WTC11 (cell line): Measurements from ENCODE around the gene CRAMP1. TPM values are rescaled to one million over a fixed set of nuclear protein-coding genes. Genes with fewer than 3 reads are reported as not detected.

ENCODE experiments used
- ATAC-seq: fragments of 200-7000 bp; cut with Tn5 transposase; 2 replicates; pipeline ENCODE4 v1.10.0; 2021; ENCODE audit warnings: mild to moderate bottlenecking, moderate library complexity
- CTCF ChIA-PET: fragments of 300-600 bp; sonication (Branson Sonifier 250); formaldehyde crosslinking; loops from one replicate; lab custom pipeline; 2021; ENCODE audit warnings: antibody characterized with exemption; lab: Charles Lee
- POLR2A ChIA-PET: fragments of 350-600 bp; sonication (Branson Sonifier 250); formaldehyde crosslinking; loops from one replicate; lab custom pipeline; 2021; ENCODE audit warnings: antibody characterized with exemption; lab: Charles Lee
- DNase-seq: peaks from one replicate; pipeline ENCODE4 v3.0.0; 2021; ENCODE audit warnings: low spot score
- H3K27ac Mint-ChIP-seq: 2 replicates; pipeline ENCODE4 v1.8.0; 2021; ENCODE audit warnings: mixed read lengths
- H3K27me3 Mint-ChIP-seq: 2 replicates; pipeline ENCODE4 v1.8.0; 2021; ENCODE audit warnings: low read depth, mild to moderate bottlenecking, moderate library complexity, mixed read lengths
- H3K36me3 Mint-ChIP-seq: 2 replicates; pipeline ENCODE4 v1.8.0; 2021; ENCODE audit warnings: mixed read lengths
- H3K4me1 Mint-ChIP-seq: 2 replicates; pipeline ENCODE4 v1.8.0; 2022; ENCODE audit warnings: mixed read lengths
- H3K4me3 Mint-ChIP-seq: 2 replicates; pipeline ENCODE4 v1.8.0; 2021; ENCODE audit warnings: mild to moderate bottlenecking, moderate library complexity, mixed read lengths
- H3K9me3 Mint-ChIP-seq: 2 replicates; pipeline ENCODE4 v1.8.0; 2021; ENCODE audit warnings: mixed read lengths
- CBFB ChIP-seq: sonication (generic); formaldehyde crosslinking; IDR thresholded peaks from 2 replicates; pipeline ENCODE4 v1.8.1; 2022; ENCODE audit warnings: mild to moderate bottlenecking, low read depth, missing genetic modification reagents
- ELF4 ChIP-seq: sonication (generic); formaldehyde crosslinking; IDR thresholded peaks from 2 replicates; pipeline ENCODE4 v1.8.1; 2022; ENCODE audit warnings: low read depth, mild to moderate bottlenecking, moderate library complexity, missing genetic modification reagents
- GRHL2 ChIP-seq: fragments of 250-450 bp; sonication (Bioruptor Pico); IDR thresholded peaks from 2 replicates; pipeline ENCODE4 v1.8.0; 2022; ENCODE audit warnings: mild to moderate bottlenecking, moderate library complexity; ENCODE audit not compliant: insufficient replicate concordance, severe bottlenecking
- IRF2 ChIP-seq: sonication (generic); formaldehyde crosslinking; IDR thresholded peaks from 2 replicates; pipeline ENCODE4 v1.8.0; 2022; ENCODE audit warnings: low read depth, missing genetic modification reagents, borderline replicate concordance
- JUN ChIP-seq: sonication (generic); formaldehyde crosslinking; IDR thresholded peaks from 2 replicates; pipeline ENCODE4 v1.8.0; 2023; ENCODE audit warnings: mild to moderate bottlenecking, missing genetic modification reagents
- MYBL2 ChIP-seq: sonication (generic); formaldehyde crosslinking; IDR thresholded peaks from 2 replicates; pipeline ENCODE4 v1.8.1; 2023; ENCODE audit warnings: mild to moderate bottlenecking, moderate library complexity, missing genetic modification reagents
- TP53 ChIP-seq: sonication (generic); formaldehyde crosslinking; IDR thresholded peaks from 2 replicates; pipeline ENCODE4 v1.8.1; 2023; ENCODE audit warnings: mild to moderate bottlenecking, missing genetic modification reagents
- ZNF317 ChIP-seq: sonication (generic); formaldehyde crosslinking; IDR thresholded peaks from 2 replicates; pipeline ENCODE4 v1.8.1; 2023; ENCODE audit warnings: low read depth, mild to moderate bottlenecking, moderate library complexity, missing genetic modification reagents, borderline replicate concordance
- ZNF423 ChIP-seq: fragments of 250-450 bp; sonication (Bioruptor Pico); IDR thresholded peaks from 2 replicates; pipeline ENCODE4 v2.1.2; 2022; ENCODE audit warnings: mild to moderate bottlenecking, moderate library complexity
- total RNA-seq: library from RNA; stranded (reverse); gene quantifications from 3 replicates; pipeline ENCODE4 v1.2.3, GENCODE V29; 2021
- TF ChIP-seq, protein P1 (sequence below): sonication (generic); formaldehyde crosslinking; IDR thresholded peaks from 2 replicates; pipeline ENCODE4 v1.8.0; 2023; ENCODE audit warnings: missing genetic modification reagents, mild to moderate bottlenecking, borderline replicate concordance
- TF ChIP-seq, protein P2 (sequence below): fragments of 250-450 bp; sonication (Bioruptor Pico); IDR thresholded peaks from 2 replicates; pipeline ENCODE4 v1.9.0; 2021; ENCODE audit warnings: mild to moderate bottlenecking
- TF ChIP-seq, protein P3 (sequence below): sonication (generic); formaldehyde crosslinking; conservative IDR thresholded peaks from 2 replicates; pipeline ENCODE4 v1.8.1; 2023; ENCODE audit warnings: mild to moderate bottlenecking, low read depth, missing genetic modification reagents, moderate library complexity
- TF ChIP-seq, protein P4 (sequence below): sonication (generic); formaldehyde crosslinking; IDR thresholded peaks from 2 replicates; pipeline ENCODE4 v1.8.1; 2023; ENCODE audit warnings: mild to moderate bottlenecking, missing genetic modification reagents, moderate library complexity
- TF ChIP-seq, protein P5 (sequence below): sonication (generic); formaldehyde crosslinking; IDR thresholded peaks from 2 replicates; pipeline ENCODE4 v1.8.0; 2022; ENCODE audit warnings: missing genetic modification reagents
- TF ChIP-seq, protein P6 (sequence below): fragments of 250-450 bp; sonication (Bioruptor Pico); IDR thresholded peaks from 2 replicates; pipeline ENCODE4 v1.9.0; 2021; ENCODE audit warnings: mild to moderate bottlenecking, borderline replicate concordance

Gene CRAMP1
- total RNA-seq, 1 experiment from 2014 or later = 27.4 TPM

DNA sequence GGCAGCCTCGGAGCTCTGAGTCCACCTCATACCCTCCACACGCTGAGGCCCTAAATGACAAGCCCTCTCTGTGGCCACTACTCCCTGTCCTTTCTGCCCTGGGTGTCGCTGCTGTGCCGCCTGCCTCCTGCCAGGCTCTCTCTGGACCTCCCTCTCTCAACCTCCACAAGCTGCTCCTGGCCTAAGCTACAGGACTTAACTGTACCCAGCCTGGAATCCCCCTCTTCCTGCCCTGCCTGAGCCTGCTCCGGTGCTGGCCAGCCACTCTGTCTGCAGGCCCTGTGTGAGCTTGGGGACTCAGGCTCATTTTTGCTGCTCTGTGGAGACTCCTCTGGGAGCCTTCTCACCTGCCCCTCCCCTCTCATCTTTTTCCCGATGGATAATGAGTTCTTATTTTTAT lies 21.8 kb upstream of the CRAMP1 start (continued):
- TF ChIP-seq TP53 (CRISPR knock-in tag) (no peak), CBFB (CRISPR knock-in tag) (no peak), GRHL2 (CRISPR knock-in tag) (no peak)
- TF ChIP-seq, protein P1, sequence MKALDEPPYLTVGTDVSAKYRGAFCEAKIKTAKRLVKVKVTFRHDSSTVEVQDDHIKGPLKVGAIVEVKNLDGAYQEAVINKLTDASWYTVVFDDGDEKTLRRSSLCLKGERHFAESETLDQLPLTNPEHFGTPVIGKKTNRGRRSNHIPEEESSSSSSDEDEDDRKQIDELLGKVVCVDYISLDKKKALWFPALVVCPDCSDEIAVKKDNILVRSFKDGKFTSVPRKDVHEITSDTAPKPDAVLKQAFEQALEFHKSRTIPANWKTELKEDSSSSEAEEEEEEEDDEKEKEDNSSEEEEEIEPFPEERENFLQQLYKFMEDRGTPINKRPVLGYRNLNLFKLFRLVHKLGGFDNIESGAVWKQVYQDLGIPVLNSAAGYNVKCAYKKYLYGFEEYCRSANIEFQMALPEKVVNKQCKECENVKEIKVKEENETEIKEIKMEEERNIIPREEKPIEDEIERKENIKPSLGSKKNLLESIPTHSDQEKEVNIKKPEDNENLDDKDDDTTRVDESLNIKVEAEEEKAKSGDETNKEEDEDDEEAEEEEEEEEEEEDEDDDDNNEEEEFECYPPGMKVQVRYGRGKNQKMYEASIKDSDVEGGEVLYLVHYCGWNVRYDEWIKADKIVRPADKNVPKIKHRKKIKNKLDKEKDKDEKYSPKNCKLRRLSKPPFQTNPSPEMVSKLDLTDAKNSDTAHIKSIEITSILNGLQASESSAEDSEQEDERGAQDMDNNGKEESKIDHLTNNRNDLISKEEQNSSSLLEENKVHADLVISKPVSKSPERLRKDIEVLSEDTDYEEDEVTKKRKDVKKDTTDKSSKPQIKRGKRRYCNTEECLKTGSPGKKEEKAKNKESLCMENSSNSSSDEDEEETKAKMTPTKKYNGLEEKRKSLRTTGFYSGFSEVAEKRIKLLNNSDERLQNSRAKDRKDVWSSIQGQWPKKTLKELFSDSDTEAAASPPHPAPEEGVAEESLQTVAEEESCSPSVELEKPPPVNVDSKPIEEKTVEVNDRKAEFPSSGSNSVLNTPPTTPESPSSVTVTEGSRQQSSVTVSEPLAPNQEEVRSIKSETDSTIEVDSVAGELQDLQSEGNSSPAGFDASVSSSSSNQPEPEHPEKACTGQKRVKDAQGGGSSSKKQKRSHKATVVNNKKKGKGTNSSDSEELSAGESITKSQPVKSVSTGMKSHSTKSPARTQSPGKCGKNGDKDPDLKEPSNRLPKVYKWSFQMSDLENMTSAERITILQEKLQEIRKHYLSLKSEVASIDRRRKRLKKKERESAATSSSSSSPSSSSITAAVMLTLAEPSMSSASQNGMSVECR = no peak

DNA sequence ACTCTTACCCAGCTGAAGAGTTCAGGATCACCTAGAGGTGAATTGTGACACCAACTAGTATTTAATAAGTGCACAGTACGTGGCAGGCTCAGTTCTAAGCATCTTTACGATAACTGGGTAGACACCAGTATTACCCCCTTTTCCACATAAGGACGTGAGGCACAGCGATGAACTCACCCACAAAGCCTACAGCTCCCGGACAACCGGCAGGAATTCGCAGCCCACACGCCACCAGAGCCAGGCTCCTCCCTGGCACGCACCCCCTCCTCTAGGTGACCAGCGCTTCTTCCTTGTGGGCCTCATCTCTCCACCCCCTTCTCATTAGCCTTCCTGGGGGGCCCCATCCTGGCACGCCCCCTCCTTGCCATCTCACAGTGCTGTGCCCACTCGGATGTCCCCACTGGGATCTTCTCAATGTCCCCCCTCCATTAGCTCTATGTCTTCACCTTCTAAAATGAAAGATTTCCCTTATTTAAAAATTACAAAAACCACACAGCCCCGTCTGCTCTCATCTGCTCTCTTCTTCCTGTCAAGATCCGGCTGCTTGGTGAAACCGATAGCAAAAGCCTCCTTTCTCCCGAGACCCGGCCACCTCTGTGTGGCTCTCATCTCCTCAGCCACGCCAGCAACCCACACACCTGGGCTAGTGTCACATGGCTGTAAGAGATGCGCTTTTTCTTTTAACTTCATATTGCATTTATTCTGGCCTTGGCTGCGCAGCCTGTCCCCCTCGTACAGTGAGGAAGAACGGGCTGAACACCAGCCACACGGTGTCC lies 21.0 kb upstream of the CRAMP1 start:
- CTCF ChIA-PET = no interaction called here
- Mint-ChIP-seq H3K27ac (no peak overlapping the region), H3K36me3 (peaks cover 8% of the 10 kb centered on the region), H3K4me1 (no peaks in the 10 kb centered on the region), H3K9me3 (peaks cover 1% of the 10 kb centered on the region; the same call in 1 of the 2 replicates), H3K27me3 (no peaks in the 10 kb centered on the region), H3K4me3 (no peak overlapping the region)
- POLR2A ChIA-PET = interaction anchor here (0.6 kb wide), 1 partner anchor 98 kb away, joined by 3 read pairs; no protein-coding TSS in a partner anchor
- ATAC-seq (no peak), DNase-seq (no peak)
- TF ChIP-seq JUN (CRISPR knock-in tag) (no peak), MYBL2 (CRISPR knock-in tag) (no peak), ZNF317 (CRISPR knock-in tag) (no peak), ELF4 (CRISPR knock-in tag) (no peak), ZNF423 (CRISPR knock-in tag) (no peak), IRF2 (CRISPR knock-in tag) (no peak)
- TF ChIP-seq, protein P2, sequence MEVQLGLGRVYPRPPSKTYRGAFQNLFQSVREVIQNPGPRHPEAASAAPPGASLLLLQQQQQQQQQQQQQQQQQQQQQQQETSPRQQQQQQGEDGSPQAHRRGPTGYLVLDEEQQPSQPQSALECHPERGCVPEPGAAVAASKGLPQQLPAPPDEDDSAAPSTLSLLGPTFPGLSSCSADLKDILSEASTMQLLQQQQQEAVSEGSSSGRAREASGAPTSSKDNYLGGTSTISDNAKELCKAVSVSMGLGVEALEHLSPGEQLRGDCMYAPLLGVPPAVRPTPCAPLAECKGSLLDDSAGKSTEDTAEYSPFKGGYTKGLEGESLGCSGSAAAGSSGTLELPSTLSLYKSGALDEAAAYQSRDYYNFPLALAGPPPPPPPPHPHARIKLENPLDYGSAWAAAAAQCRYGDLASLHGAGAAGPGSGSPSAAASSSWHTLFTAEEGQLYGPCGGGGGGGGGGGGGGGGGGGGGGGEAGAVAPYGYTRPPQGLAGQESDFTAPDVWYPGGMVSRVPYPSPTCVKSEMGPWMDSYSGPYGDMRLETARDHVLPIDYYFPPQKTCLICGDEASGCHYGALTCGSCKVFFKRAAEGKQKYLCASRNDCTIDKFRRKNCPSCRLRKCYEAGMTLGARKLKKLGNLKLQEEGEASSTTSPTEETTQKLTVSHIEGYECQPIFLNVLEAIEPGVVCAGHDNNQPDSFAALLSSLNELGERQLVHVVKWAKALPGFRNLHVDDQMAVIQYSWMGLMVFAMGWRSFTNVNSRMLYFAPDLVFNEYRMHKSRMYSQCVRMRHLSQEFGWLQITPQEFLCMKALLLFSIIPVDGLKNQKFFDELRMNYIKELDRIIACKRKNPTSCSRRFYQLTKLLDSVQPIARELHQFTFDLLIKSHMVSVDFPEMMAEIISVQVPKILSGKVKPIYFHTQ (CRISPR knock-in tag) = no peak
- TF ChIP-seq, protein P3, sequence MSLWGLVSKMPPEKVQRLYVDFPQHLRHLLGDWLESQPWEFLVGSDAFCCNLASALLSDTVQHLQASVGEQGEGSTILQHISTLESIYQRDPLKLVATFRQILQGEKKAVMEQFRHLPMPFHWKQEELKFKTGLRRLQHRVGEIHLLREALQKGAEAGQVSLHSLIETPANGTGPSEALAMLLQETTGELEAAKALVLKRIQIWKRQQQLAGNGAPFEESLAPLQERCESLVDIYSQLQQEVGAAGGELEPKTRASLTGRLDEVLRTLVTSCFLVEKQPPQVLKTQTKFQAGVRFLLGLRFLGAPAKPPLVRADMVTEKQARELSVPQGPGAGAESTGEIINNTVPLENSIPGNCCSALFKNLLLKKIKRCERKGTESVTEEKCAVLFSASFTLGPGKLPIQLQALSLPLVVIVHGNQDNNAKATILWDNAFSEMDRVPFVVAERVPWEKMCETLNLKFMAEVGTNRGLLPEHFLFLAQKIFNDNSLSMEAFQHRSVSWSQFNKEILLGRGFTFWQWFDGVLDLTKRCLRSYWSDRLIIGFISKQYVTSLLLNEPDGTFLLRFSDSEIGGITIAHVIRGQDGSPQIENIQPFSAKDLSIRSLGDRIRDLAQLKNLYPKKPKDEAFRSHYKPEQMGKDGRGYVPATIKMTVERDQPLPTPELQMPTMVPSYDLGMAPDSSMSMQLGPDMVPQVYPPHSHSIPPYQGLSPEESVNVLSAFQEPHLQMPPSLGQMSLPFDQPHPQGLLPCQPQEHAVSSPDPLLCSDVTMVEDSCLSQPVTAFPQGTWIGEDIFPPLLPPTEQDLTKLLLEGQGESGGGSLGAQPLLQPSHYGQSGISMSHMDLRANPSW (CRISPR knock-in tag) = no peak
- TF ChIP-seq, protein P4, sequence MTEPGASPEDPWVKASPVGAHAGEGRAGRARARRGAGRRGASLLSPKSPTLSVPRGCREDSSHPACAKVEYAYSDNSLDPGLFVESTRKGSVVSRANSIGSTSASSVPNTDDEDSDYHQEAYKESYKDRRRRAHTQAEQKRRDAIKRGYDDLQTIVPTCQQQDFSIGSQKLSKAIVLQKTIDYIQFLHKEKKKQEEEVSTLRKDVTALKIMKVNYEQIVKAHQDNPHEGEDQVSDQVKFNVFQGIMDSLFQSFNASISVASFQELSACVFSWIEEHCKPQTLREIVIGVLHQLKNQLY = no peak
- TF ChIP-seq, protein P5, sequence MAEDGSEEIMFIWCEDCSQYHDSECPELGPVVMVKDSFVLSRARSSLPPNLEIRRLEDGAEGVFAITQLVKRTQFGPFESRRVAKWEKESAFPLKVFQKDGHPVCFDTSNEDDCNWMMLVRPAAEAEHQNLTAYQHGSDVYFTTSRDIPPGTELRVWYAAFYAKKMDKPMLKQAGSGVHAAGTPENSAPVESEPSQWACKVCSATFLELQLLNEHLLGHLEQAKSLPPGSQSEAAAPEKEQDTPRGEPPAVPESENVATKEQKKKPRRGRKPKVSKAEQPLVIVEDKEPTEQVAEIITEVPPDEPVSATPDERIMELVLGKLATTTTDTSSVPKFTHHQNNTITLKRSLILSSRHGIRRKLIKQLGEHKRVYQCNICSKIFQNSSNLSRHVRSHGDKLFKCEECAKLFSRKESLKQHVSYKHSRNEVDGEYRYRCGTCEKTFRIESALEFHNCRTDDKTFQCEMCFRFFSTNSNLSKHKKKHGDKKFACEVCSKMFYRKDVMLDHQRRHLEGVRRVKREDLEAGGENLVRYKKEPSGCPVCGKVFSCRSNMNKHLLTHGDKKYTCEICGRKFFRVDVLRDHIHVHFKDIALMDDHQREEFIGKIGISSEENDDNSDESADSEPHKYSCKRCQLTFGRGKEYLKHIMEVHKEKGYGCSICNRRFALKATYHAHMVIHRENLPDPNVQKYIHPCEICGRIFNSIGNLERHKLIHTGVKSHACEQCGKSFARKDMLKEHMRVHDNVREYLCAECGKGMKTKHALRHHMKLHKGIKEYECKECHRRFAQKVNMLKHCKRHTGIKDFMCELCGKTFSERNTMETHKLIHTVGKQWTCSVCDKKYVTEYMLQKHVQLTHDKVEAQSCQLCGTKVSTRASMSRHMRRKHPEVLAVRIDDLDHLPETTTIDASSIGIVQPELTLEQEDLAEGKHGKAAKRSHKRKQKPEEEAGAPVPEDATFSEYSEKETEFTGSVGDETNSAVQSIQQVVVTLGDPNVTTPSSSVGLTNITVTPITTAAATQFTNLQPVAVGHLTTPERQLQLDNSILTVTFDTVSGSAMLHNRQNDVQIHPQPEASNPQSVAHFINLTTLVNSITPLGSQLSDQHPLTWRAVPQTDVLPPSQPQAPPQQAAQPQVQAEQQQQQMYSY (CRISPR knock-in tag) = no peak
- TF ChIP-seq, protein P6, sequence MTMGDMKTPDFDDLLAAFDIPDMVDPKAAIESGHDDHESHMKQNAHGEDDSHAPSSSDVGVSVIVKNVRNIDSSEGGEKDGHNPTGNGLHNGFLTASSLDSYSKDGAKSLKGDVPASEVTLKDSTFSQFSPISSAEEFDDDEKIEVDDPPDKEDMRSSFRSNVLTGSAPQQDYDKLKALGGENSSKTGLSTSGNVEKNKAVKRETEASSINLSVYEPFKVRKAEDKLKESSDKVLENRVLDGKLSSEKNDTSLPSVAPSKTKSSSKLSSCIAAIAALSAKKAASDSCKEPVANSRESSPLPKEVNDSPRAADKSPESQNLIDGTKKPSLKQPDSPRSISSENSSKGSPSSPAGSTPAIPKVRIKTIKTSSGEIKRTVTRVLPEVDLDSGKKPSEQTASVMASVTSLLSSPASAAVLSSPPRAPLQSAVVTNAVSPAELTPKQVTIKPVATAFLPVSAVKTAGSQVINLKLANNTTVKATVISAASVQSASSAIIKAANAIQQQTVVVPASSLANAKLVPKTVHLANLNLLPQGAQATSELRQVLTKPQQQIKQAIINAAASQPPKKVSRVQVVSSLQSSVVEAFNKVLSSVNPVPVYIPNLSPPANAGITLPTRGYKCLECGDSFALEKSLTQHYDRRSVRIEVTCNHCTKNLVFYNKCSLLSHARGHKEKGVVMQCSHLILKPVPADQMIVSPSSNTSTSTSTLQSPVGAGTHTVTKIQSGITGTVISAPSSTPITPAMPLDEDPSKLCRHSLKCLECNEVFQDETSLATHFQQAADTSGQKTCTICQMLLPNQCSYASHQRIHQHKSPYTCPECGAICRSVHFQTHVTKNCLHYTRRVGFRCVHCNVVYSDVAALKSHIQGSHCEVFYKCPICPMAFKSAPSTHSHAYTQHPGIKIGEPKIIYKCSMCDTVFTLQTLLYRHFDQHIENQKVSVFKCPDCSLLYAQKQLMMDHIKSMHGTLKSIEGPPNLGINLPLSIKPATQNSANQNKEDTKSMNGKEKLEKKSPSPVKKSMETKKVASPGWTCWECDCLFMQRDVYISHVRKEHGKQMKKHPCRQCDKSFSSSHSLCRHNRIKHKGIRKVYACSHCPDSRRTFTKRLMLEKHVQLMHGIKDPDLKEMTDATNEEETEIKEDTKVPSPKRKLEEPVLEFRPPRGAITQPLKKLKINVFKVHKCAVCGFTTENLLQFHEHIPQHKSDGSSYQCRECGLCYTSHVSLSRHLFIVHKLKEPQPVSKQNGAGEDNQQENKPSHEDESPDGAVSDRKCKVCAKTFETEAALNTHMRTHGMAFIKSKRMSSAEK (CRISPR knock-in tag) = no peak
